CD4-positive, alpha-beta T cell treated with Interleukin-10 for 1 hour (primary cell): ENCODE data around the gene SPNS2.

Experiments used
- DNase-seq: peaks from one replicate; pipeline ENCODE4 v3.0.0-alpha.2; 2020

The SPNS2 gene

GRCh38 chr17:4551796-4552525 is 53.3 kb downstream of the SPNS2 start:
- no peak for DNase-seq

GRCh38 chr17:4553669-4554068 is 55.0 kb downstream of the SPNS2 start:
- no peak for DNase-seq

- DNase-seq: no peak
Observed at GRCh38 chr17:4554441-4554996, 55.8 kb downstream of the SPNS2 start.

- peak; percentile 97 for DNase-seq
Observed at GRCh38 chr17:4554997-4555799, 56.5 kb downstream of the SPNS2 start, which contains the start of gene MYBBP1A. TSS of gene MYBBP1A (minus strand) at chr17:4555384. CDS start at chr17:4555324, 60 bp downstream.

- no peak for DNase-seq
Observed at GRCh38 chr17:4555873-4556759, 57.4 kb downstream of the SPNS2 start.

- no peak for DNase-seq
Observed at GRCh38 chr17:4556996-4557395, 58.3 kb downstream of the SPNS2 start.

- no peak for DNase-seq
Observed at GRCh38 chr17:4557626-4558346, 59.1 kb downstream of the SPNS2 start.

GRCh38 chr17:4558347-4558971 is 59.8 kb downstream of the SPNS2 start:
- no peak for DNase-seq

- DNase-seq: no peak
Observed at GRCh38 chr17:4559139-4559791, 60.6 kb downstream of the SPNS2 start.

- DNase-seq: no peak
Observed at GRCh38 chr17:4559966-4560365, 61.3 kb downstream of the SPNS2 start.

- no peak for DNase-seq
Observed at GRCh38 chr17:4560421-4560820, 61.7 kb downstream of the SPNS2 start, which contains the start of gene GGT6. TSS of gene GGT6 (minus strand) at chr17:4560577. CDS start at chr17:4560521, 56 bp downstream.

GRCh38 chr17:4560837-4561256 is 62.2 kb downstream of the SPNS2 start:
- no peak for DNase-seq

GRCh38 chr17:4562015-4562969 is 63.6 kb downstream of the SPNS2 start:
- DNase-seq: no peak

- DNase-seq: peak; percentile 68
Observed at GRCh38 chr17:4565209-4566141, 66.8 kb downstream of the SPNS2 start.

GRCh38 chr17:4566785-4567184 is 68.1 kb downstream of the SPNS2 start:
- DNase-seq: peak; percentile 35

GRCh38 chr17:4569591-4569990 is 70.9 kb downstream of the SPNS2 start:
- DNase-seq: no peak

GRCh38 chr17:4572131-4572530 is 73.5 kb downstream of the SPNS2 start:
- DNase-seq: no peak

GRCh38 chr17:4573115-4573514 is 74.4 kb downstream of the SPNS2 start:
- no peak for DNase-seq
